Bronchial epithelial cell (primary cell): ENCODE measurements around the gene ZNF750. TPM values are rescaled to one million over a fixed set of nuclear protein-coding genes. Genes with fewer than 3 reads are reported as not detected.
A peak's percentile ranks its signal among the peaks of the same experiment; 100 is the strongest.

ENCODE experiments used
- DNase-seq: peaks from one replicate; pipeline ENCODE4 v3.0.0-alpha.2; 2010; ENCODE audit warnings: low read depth
- FAIRE-seq: peaks from 2 replicates; lab custom pipeline; 2011; peaks lifted over from hg19 to GRCh38; lab: Jason Lieb, UNC
- H3K27me3 ChIP-seq: 2 replicates; pipeline ENCODE4 v1.5.1; 2011; ENCODE audit warnings: low read length; ENCODE audit not compliant: control insufficient read depth, insufficient read depth
- H3K36me3 ChIP-seq: 2 replicates; pipeline ENCODE4 v1.5.1; 2011; ENCODE audit warnings: low read length; ENCODE audit not compliant: control insufficient read depth, insufficient read depth
- H3K4me3 ChIP-seq: 2 replicates; pipeline ENCODE4 v1.5.1; 2011; ENCODE audit warnings: mild to moderate bottlenecking, low read depth, low read length, control low read depth
- total RNA-seq: library from RNA; depleted of rRNA; stranded (reverse); fragments of >200 nt; gene quantifications from 2 replicates; pipeline ENCODE4 v1.2.1, GENCODE V29; 2014
- TF ChIP-seq, protein P1 (sequence below): IDR thresholded peaks from 2 replicates; pipeline ENCODE4 v1.5.1; 2011; ENCODE audit warnings: mild to moderate bottlenecking, moderate library complexity, low read length, control low read depth, inconsistent platforms; ENCODE audit not compliant: insufficient read depth, severe bottlenecking

ZNF750 gene
- total RNA-seq, 1 donor from 2014 or later = 3.2 TPM

DNA sequence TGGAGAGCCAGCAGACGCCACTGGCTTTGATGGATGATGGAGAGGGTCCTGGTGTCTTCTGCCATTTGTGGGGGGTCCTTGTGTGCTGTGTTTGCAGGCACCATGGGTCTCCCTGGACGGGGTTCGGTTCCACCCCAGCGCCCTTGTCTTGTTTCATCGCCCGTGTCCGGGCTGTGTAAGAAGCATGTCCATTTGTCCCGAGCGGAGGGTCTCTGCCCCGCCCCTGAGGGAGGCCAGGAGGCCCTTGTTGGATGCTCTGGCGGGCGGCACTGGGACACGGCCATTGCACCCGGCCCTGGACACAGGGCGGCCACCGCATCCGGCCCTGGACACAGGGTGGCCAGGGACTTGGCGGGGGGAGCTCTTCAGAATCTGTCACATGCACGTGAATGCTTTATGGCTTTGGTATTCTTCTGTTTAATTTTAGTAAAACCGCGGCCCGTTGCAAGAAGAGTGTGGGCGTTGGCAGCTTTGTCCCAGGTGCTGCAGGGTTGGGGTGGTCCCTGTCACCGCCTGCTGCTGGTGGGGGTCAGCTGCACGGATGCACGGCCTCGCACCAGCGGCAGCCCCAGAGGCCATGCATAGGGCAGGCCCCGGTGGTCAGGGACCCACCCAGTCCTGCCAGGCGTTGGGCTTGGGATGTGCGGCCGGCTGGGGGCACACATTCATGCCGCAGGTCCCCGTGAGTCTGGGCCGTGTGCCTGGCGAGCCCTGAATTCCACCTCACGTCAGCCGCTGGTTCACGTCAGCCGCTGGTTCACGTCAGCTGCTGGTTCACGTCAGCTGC lies 21.0 kb upstream of the ZNF750 start:
- Histone ChIP-seq H3K27me3 (no peaks in the 10 kb centered on the region), H3K36me3 (no peaks in the 10 kb centered on the region), H3K4me3 (no peak overlapping the region)
- TF ChIP-seq, protein P1, sequence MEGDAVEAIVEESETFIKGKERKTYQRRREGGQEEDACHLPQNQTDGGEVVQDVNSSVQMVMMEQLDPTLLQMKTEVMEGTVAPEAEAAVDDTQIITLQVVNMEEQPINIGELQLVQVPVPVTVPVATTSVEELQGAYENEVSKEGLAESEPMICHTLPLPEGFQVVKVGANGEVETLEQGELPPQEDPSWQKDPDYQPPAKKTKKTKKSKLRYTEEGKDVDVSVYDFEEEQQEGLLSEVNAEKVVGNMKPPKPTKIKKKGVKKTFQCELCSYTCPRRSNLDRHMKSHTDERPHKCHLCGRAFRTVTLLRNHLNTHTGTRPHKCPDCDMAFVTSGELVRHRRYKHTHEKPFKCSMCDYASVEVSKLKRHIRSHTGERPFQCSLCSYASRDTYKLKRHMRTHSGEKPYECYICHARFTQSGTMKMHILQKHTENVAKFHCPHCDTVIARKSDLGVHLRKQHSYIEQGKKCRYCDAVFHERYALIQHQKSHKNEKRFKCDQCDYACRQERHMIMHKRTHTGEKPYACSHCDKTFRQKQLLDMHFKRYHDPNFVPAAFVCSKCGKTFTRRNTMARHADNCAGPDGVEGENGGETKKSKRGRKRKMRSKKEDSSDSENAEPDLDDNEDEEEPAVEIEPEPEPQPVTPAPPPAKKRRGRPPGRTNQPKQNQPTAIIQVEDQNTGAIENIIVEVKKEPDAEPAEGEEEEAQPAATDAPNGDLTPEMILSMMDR = no peak
- FAIRE-seq (no peak), DNase-seq (no peak)

GRCh38 chr17:82859431-82860403 lies 19.9 kb upstream of the ZNF750 start:
- peak; percentile 65 for DNase-seq
- no peak for FAIRE-seq
- TF ChIP-seq, protein P1 = no peak

DNA sequence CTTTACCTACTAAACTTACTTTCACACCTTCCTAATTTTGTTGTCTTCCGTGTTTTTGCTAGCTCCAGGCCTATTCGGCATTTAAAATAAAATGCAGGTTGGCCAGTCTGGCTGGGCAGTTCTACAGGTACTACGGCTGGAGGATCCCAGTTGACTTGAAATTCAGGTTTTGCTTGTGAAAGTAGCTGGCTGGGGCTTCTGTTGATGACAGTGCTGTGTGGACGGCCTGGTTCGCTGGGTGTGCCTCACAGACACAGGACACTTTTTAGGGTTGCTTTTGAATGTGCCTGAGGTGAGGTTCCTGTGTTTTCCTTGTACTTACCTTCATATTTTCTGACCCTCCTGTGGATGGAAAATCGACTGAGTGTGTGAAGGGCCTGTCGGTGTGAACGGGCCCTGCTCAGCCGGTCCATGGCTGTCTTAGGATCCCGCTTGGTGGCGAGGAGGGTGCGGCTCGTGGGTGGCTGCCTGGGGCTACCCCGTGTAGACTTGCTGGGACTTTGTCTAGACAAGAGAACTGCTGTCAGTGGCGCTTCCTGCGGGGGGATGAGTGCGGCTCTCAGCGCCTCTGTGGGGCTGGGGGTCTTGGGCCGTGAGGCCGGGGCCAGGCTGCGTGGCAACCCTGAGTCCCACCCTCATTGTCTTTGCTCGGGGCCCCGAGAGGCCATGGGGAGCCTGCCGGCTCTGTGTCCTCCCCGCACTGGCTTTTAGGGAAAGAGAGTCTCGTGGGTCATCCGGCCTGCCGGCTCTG lies 18.7 kb upstream of the ZNF750 start:
- Histone ChIP-seq H3K27me3 (no peaks in the 10 kb centered on the region), H3K36me3 (no peaks in the 10 kb centered on the region), H3K4me3 (peak overlapping the region; percentile 7)
- TF ChIP-seq, protein P1 = no peak
- DNase-seq (peak; percentile 86), FAIRE-seq (peak; percentile 81)

More at GRCh38 chr17:82859431-82860403, 19.9 kb upstream of the ZNF750 start:
- no peaks in the 10 kb centered on the region for H3K27me3 ChIP-seq
- H3K36me3 ChIP-seq = no peaks in the 10 kb centered on the region
- H3K4me3 ChIP-seq = no peak overlapping the region

DNA sequence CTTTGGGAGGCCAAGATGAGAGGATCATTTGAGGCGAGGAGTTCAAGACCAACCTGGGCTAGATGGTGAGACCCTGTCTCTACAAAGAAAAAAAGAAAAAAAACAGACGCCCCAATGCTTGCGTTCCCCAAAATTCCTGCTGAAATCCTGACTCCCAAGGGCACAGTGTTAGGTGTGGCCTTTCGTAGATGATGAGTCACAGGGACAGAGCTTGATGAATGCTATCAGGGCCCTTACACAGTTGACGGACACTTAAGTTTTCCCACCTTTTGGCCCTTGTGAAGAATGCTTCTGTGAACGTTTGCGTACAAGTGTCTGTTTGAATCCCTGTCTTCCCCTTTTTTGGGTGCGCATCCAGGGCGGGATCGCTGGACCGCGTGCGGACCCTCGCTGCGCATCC lies 16.5 kb upstream of the ZNF750 start:
- Histone ChIP-seq H3K4me3 (no peak overlapping the region), H3K27me3 (no peaks in the 10 kb centered on the region), H3K36me3 (no peaks in the 10 kb centered on the region)
- DNase-seq (peak; percentile 30), FAIRE-seq (no peak)
- TF ChIP-seq, protein P1 = no peak

DNA sequence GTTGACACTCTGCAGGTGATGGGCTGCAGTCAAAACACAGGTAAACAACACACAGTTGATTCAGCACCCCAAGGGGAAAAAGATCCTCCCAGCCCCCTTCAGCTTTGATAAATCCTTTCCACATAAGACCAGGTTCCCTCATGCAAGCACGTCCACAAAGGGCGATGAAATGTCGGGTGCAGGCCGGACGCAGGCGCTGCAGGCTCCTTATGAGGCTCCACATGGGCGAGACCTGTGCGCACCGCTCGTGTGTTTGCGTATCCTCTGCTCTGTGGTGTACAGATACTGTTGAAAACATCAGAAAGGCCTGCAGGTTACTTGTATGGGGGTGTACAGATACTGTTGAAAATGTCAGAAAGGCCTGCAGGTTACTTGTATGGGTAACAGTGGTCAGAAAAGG lies 14.4 kb upstream of the ZNF750 start:
- Histone ChIP-seq H3K27me3 (no peaks in the 10 kb centered on the region), H3K36me3 (no peaks in the 10 kb centered on the region), H3K4me3 (no peak overlapping the region)
- no peak for DNase-seq
- no peak for FAIRE-seq
- TF ChIP-seq, protein P1 = no peak
